SK-N-SH treated with all-trans-retinoic acid at 6 μM for 48 hours (cell line): ENCODE measurements around the gene NAGLU.

Source experiments
- ATAC-seq: fragments of 200-7000 bp; cut with Tn5 transposase; 3 replicates; pipeline ENCODE4 v1.9.1; 2020; ENCODE audit warnings: mild to moderate bottlenecking, moderate library complexity
- ARNTL ChIP-seq: fragments of 450-650 bp; formaldehyde crosslinking; IDR thresholded peaks from 2 replicates; pipeline ENCODE4 v1.5.0; 2020; ENCODE audit warnings: low read depth, mild to moderate bottlenecking, moderate library complexity, borderline replicate concordance
- BACH2 ChIP-seq: fragments of 250-450 bp; sonication (Bioruptor Pico); IDR thresholded peaks from 2 replicates; pipeline ENCODE4 v1.9.0; 2021; ENCODE audit warnings: mild to moderate bottlenecking, borderline replicate concordance
- CREB5 ChIP-seq: fragments of 250-450 bp; sonication (Bioruptor Pico); IDR thresholded peaks from 2 replicates; pipeline ENCODE4 v1.5.1; 2020; ENCODE audit warnings: low read depth, mild to moderate bottlenecking, moderate library complexity
- CSRNP3 ChIP-seq: fragments of 250-450 bp; sonication (Bioruptor Pico); IDR thresholded peaks from 2 replicates; pipeline ENCODE4 v1.5.1; 2021; ENCODE audit warnings: mild to moderate bottlenecking, moderate library complexity
- ESRRG ChIP-seq: fragments of 250-450 bp; sonication (Bioruptor Pico); IDR thresholded peaks from 2 replicates; pipeline ENCODE4 v1.6.1; 2021; ENCODE audit warnings: mild to moderate bottlenecking
- GLIS3 ChIP-seq: fragments of 250-450 bp; sonication (Bioruptor Pico); IDR thresholded peaks from 2 replicates; pipeline ENCODE4 v1.5.0; 2020; ENCODE audit warnings: mild to moderate bottlenecking, moderate library complexity
- ISL1 ChIP-seq: fragments of 250-450 bp; sonication (Bioruptor Pico); IDR thresholded peaks from 2 replicates; pipeline ENCODE4 v2.1.2; 2022; ENCODE audit warnings: mild to moderate bottlenecking, moderate library complexity
- PATZ1 ChIP-seq: fragments of 250-450 bp; sonication (Bioruptor Pico); IDR thresholded peaks from 2 replicates; pipeline ENCODE4 v1.8.0; 2020; ENCODE audit warnings: mild to moderate bottlenecking, moderate library complexity, borderline replicate concordance
- PPARA ChIP-seq: fragments of 250-450 bp; sonication (Bioruptor Pico); IDR thresholded peaks from 2 replicates; pipeline ENCODE4 v1.5.0; 2020; ENCODE audit warnings: mild to moderate bottlenecking, borderline replicate concordance
- RARB ChIP-seq: fragments of 250-450 bp; sonication (Bioruptor Pico); IDR thresholded peaks from 2 replicates; pipeline ENCODE4 v1.8.0; 2021; ENCODE audit warnings: mild to moderate bottlenecking, moderate library complexity
- SNAI2 ChIP-seq: fragments of 250-450 bp; sonication (Bioruptor Pico); IDR thresholded peaks from 2 replicates; pipeline ENCODE4 v1.5.0; 2020; ENCODE audit warnings: mild to moderate bottlenecking, moderate library complexity
- TCF4 ChIP-seq: fragments of 250-450 bp; sonication (Bioruptor Pico); IDR thresholded peaks from 2 replicates; pipeline ENCODE4 v1.8.0; 2021; ENCODE audit warnings: mild to moderate bottlenecking, moderate library complexity, borderline replicate concordance
- TOX ChIP-seq: fragments of 250-450 bp; sonication (Bioruptor Pico); IDR thresholded peaks from 2 replicates; pipeline ENCODE4 v1.8.0; 2021; ENCODE audit warnings: mild to moderate bottlenecking, moderate library complexity, borderline replicate concordance
- TSHZ2 ChIP-seq: fragments of 250-450 bp; sonication (Bioruptor Pico); IDR thresholded peaks from 2 replicates; pipeline ENCODE4 v1.5.0; 2020; ENCODE audit warnings: mild to moderate bottlenecking, moderate library complexity
- ZC3H10 ChIP-seq: fragments of 250-450 bp; sonication (Bioruptor Pico); IDR thresholded peaks from 2 replicates; pipeline ENCODE4 v1.5.1; 2021; ENCODE audit warnings: mild to moderate bottlenecking, moderate library complexity
- ZFP3 ChIP-seq: fragments of 250-450 bp; sonication (Bioruptor Pico); IDR thresholded peaks from 2 replicates; pipeline ENCODE4 v1.5.0; 2020; ENCODE audit warnings: mild to moderate bottlenecking, moderate library complexity
- ZFP30 ChIP-seq: fragments of 450-650 bp; formaldehyde crosslinking; IDR thresholded peaks from 2 replicates; pipeline ENCODE4 v1.5.0; 2022; ENCODE audit warnings: mild to moderate bottlenecking, moderate library complexity
- ZNF565 ChIP-seq: fragments of 450-650 bp; formaldehyde crosslinking; conservative IDR thresholded peaks from 2 replicates; pipeline ENCODE4 v1.5.0; 2020; ENCODE audit warnings: low read depth, mild to moderate bottlenecking, moderate library complexity
- ZNF8 ChIP-seq: fragments of 450-650 bp; formaldehyde crosslinking; IDR thresholded peaks from 2 replicates; pipeline ENCODE4 v1.5.0; 2020; ENCODE audit warnings: mild to moderate bottlenecking, moderate library complexity

Gene NAGLU

GRCh38 chr17:42553161-42553818 is 17.2 kb downstream of the NAGLU start:
- peak; percentile 42 for ATAC-seq
- TF ChIP-seq RARB (CRISPR knock-in tag) (no peak), ZNF8 (CRISPR knock-in tag) (no peak), ZNF565 (CRISPR knock-in tag) (no peak)
- TF ChIP-seq, all 23 proteins: peak for 0

- ATAC-seq: peak; percentile 36
- TF ChIP-seq CREB5: no peak
- no peak for TF ChIP-seq ISL1 (CRISPR knock-in tag)
- TF ChIP-seq CSRNP3 (CRISPR knock-in tag): 0 out of 2 replicates have a peak, but pooled peaks have one; percentile 16
- no peak for TF ChIP-seq ZFP3 (CRISPR knock-in tag)
- no peak for TF ChIP-seq ZC3H10 (CRISPR knock-in tag)
- no peak for TF ChIP-seq ARNTL
Measured at GRCh38 chr17:42553866-42554249, 17.8 kb downstream of the NAGLU start.

GRCh38 chr17:42554250-42555121 is 18.4 kb downstream of the NAGLU start:
- ATAC-seq: peak; percentile 88

More at GRCh38 chr17:42554250-42555121, 18.4 kb downstream of the NAGLU start:
- TF ChIP-seq RARB (CRISPR knock-in tag) (no peak), ISL1 (CRISPR knock-in tag) (no peak), CREB5 (no peak), TOX (CRISPR knock-in tag) (no peak), TSHZ2 (no peak), PATZ1 (no peak), ESRRG (CRISPR knock-in tag) (no peak), CSRNP3 (CRISPR knock-in tag) (no peak), ZFP30 (no peak), ZFP3 (CRISPR knock-in tag) (no peak), PPARA (CRISPR knock-in tag) (no peak), TCF4 (CRISPR knock-in tag) (no peak), GLIS3 (no peak), SNAI2 (CRISPR knock-in tag) (no peak), ARNTL (no peak), BACH2 (CRISPR knock-in tag) (no peak), ZNF565 (CRISPR knock-in tag) (no peak), ZNF8 (CRISPR knock-in tag) (no peak)
